K562 (cell line): ENCODE results near the gene LPCAT3. TPM values are rescaled to one million over a fixed set of nuclear protein-coding genes. Genes with fewer than 3 reads are reported as not detected.
A peak's percentile ranks its signal among the peaks of the same experiment; 100 is the strongest.

Experiments
- ATAC-seq: fragments of 200-7000 bp; cut with Tn5 transposase; 3 replicates; pipeline ENCODE4 v1.9.1; 2020; ENCODE audit warnings: moderate library complexity
- BruUV-seq: library from RNA; stranded (reverse); fragments of 400-500 nt; replicated peaks from 2 replicates; lab custom pipeline; 2021; lab: Mats Ljungman, UMichigan
- CTCF ChIA-PET: fragments of 300-600 bp; formaldehyde crosslinking; extraction: SDS; loops from one replicate; lab custom pipeline; 2021; ENCODE audit warnings: low intra/inter-chr PET ratio; lab: Yijun Ruan, JAX
- POLR2A ChIA-PET: fragments of 300-600, 350-650 bp; sonication (Branson Sonifier 250); formaldehyde crosslinking; extraction: SDS; loops from one replicate; lab custom pipeline; 2021; ENCODE audit warnings: antibody characterized with exemption, inconsistent platforms; lab: Yijun Ruan, JAX
- DNase-seq, 4 experiments: peaks; one replicate each; pipeline versions ENCODE4 v3.0.0 to v3.0.0-alpha.2; 2011 to 2018; ENCODE audit warnings: low spot score in 3 of 4, mixed read lengths in 3 of 4; ENCODE audit errors: extremely low read depth in 1 of 4
- FAIRE-seq: peaks from 2 replicates; lab custom pipeline; 2011; peaks lifted over from hg19 to GRCh38; lab: Jason Lieb, UNC
- H2AFZ ChIP-seq: 2 replicates; pipeline ENCODE4 v1.6.0; 2011; ENCODE audit warnings: low read depth, low read length, control low read depth, inconsistent platforms
- H3K27ac ChIP-seq: fragments of 200-600 bp; 3 replicates; pipeline ENCODE4 v1.8.0; 2011; ENCODE audit warnings: low read depth, mild to moderate bottlenecking, control low read depth, inconsistent platforms, low read length, moderate library complexity, mixed read lengths; ENCODE audit errors: extremely low read depth
- H3K27me3 ChIP-seq, 2 experiments: fragments of 300-600 bp in 1 of 2; 2 replicates in 1 of 2; 3 replicates in 1 of 2; pipeline versions ENCODE4 v1.6.0 to v1.8.0; 2011; ENCODE audit warnings: inconsistent platforms in 2 of 2, low read length in 2 of 2, mild to moderate bottlenecking in 1 of 2, mixed read lengths in 1 of 2, moderate library complexity in 1 of 2; ENCODE audit not compliant: control insufficient read depth in 2 of 2, insufficient read depth in 2 of 2
- H3K36me3 ChIP-seq: fragments of 300-600 bp; 3 replicates; pipeline ENCODE4 v1.8.0; 2011; ENCODE audit warnings: mild to moderate bottlenecking, low read length, inconsistent platforms; ENCODE audit not compliant: control insufficient read depth, insufficient read depth
- H3K4me1 ChIP-seq, 2 experiments: fragments of 200-600 bp in 1 of 2; replicated peaks in 1 of 2; 2 replicates in 1 of 2; 3 replicates in 1 of 2; pipeline versions ENCODE4 v1.5.1 to v1.8.0; 2011; ENCODE audit warnings: inconsistent platforms in 2 of 2, low read length in 2 of 2, mild to moderate bottlenecking in 1 of 2, mixed read lengths in 1 of 2, moderate library complexity in 1 of 2; ENCODE audit not compliant: control insufficient read depth in 2 of 2, insufficient read depth in 2 of 2
- H3K4me2 ChIP-seq: 2 replicates; pipeline ENCODE4 v1.6.1; 2011; ENCODE audit warnings: low read length, control low read depth, inconsistent platforms, mixed read lengths; ENCODE audit not compliant: insufficient read depth
- H3K4me3 ChIP-seq: fragments of 200-600 bp; sonication (generic), shearing (Covaris generic); 2 replicates; pipeline ENCODE4 v1.5.1; 2016; ENCODE audit warnings: control low read depth, inconsistent platforms
- H3K79me2 ChIP-seq: fragments of 200-600 bp; 3 replicates; pipeline ENCODE4 v1.8.0; 2011; ENCODE audit warnings: low read length, inconsistent platforms; ENCODE audit not compliant: control insufficient read depth, insufficient read depth
- H3K9ac ChIP-seq, 2 experiments: 2 replicates each; pipeline versions ENCODE4 v1.6.0 to v1.6.1; 2011; ENCODE audit warnings: low read depth in 2 of 2, low read length in 2 of 2, control low read depth in 1 of 2, inconsistent platforms in 1 of 2, mild to moderate bottlenecking in 1 of 2, mixed read lengths in 1 of 2; ENCODE audit not compliant: insufficient read depth in 1 of 2
- H3K9me1 ChIP-seq: one replicate; pipeline ENCODE4 v1.6.0; 2011; ENCODE audit warnings: inconsistent platforms, mild to moderate bottlenecking, low read length, moderate library complexity; ENCODE audit not compliant: control insufficient read depth, insufficient read depth
- H3K9me3 ChIP-seq: replicated peaks from 2 replicates; pipeline ENCODE4 v1.5.1; 2011; ENCODE audit warnings: low read depth, low read length, inconsistent platforms; ENCODE audit not compliant: control insufficient read depth, insufficient read depth
- H4K20me1 ChIP-seq: replicated peaks from 2 replicates; pipeline ENCODE4 v1.6.1; 2011; ENCODE audit warnings: low read length, inconsistent platforms, mixed read lengths; ENCODE audit not compliant: control insufficient read depth, insufficient read depth
- BRD9 ChIP-seq: fragments of 450-650 bp; IDR thresholded peaks from 2 replicates; pipeline ENCODE4 v1.6.1; 2018; ENCODE audit warnings: low read depth; ENCODE audit not compliant: partially characterized antibody
- HIVEP1 ChIP-seq: fragments of 250-450 bp; sonication (Bioruptor Pico); IDR thresholded peaks from 2 replicates; pipeline ENCODE4 v1.4.0; 2020; ENCODE audit warnings: mild to moderate bottlenecking
- POLR2G ChIP-seq: fragments of 200-400 bp; formaldehyde crosslinking; IDR thresholded peaks from 2 replicates; pipeline ENCODE4 v1.6.1; 2017; ENCODE audit warnings: low read depth, mild to moderate bottlenecking, antibody characterized with exemption, low read length, moderate library complexity
- RBFOX2 ChIP-seq: fragments of 200-400 bp; formaldehyde crosslinking; IDR thresholded peaks from 2 replicates; pipeline ENCODE4 v1.6.1; 2017; ENCODE audit warnings: low read depth, mild to moderate bottlenecking, low read length, moderate library complexity
- RBM25 ChIP-seq: fragments of 200-400 bp; formaldehyde crosslinking; IDR thresholded peaks from 2 replicates; pipeline ENCODE4 v1.6.1; 2018; ENCODE audit warnings: low read length, low read depth, moderate library complexity; ENCODE audit not compliant: severe bottlenecking
- ZFP1 ChIP-seq: fragments of 450-650 bp; formaldehyde crosslinking; IDR thresholded peaks from 2 replicates; pipeline ENCODE4 v1.4.0; 2020; ENCODE audit warnings: mild to moderate bottlenecking, mixed read lengths
- ZFP36 ChIP-seq: fragments of 150-350 bp; IDR thresholded peaks from 2 replicates; pipeline ENCODE4 v1.6.1; 2018; ENCODE audit warnings: low read length, low read depth; ENCODE audit not compliant: partially characterized antibody
- WGBS: fragments of 100-300 bp; shearing (Covaris generic); methylation state at CpG from one replicate; pipeline ENCODE4 v1.1.6; 2016; ENCODE audit warnings: low coverage, mixed read lengths; ENCODE audit not compliant: insufficient coverage; ENCODE audit errors: missing lambda C conversion rate; 5-methylcytosine and 5-hydroxymethylcytosine counted together
- in situ Hi-C: fragments of 300-500 bp; cut with MboI; formaldehyde crosslinking; loops from 4 replicates; pipeline ENCODE4 v1.15.0; 2018; ENCODE audit warnings: inconsistent platforms, mixed read lengths
- intact Hi-C: fragments of 100-400 bp; cut with micrococcal nuclease; formaldehyde crosslinking; loops from 2 replicates; pipeline ENCODE4 v1.14.2; 2022
- polyA plus RNA-seq, 8 experiments: library from polyadenylated mRNA; depleted of rRNA in 4 of 8; stranded (reverse) in 5 of 8; unstranded in 3 of 8; fragments of >200 nt; fragmentation: Nextera tagmentation in 2 of 8; fragmentation: Illumina TruSeq in 1 of 8; extraction: Ambion mirVana in 2 of 8; extraction: Trizol in 1 of 8; gene quantifications; 2 replicates each; pipeline versions ENCODE4 v1.2.1 to v1.2.3, GENCODE V29; 2011 to 2014; ENCODE audit warnings: inconsistent platforms in 1 of 8, missing spikeins in 1 of 8
- total RNA-seq, 7 experiments: library from RNA; depleted of rRNA in 6 of 7; stranded (reverse); fragments of >200 nt in 6 of 7; fragmentation: Illumina TruSeq in 2 of 7; extraction: Trizol in 2 of 7; gene quantifications; 2 replicates each; pipeline versions ENCODE4 v1.2.1 to v1.2.3, GENCODE V29; 2011 to 2021; ENCODE audit warnings: low replicate concordance in 1 of 7
- TF ChIP-seq, protein P1 (sequence below), 2 experiments: fragments of 450-650 bp; IDR thresholded peaks; 2 replicates each; pipeline ENCODE4 v1.6.1; 2016
- TF ChIP-seq, protein P2 (sequence below): fragments of 250-450 bp; sonication (Bioruptor Pico); IDR thresholded peaks from 2 replicates; pipeline ENCODE4 v1.4.0; 2020
- TF ChIP-seq, protein P3 (sequence below), 3 experiments: fragments of 200-800 bp in 1 of 3; sonication (Bioruptor generic) in 1 of 3; sonication (generic) in 1 of 3; formaldehyde crosslinking in 1 of 3; IDR thresholded peaks; 2 replicates each; pipeline versions ENCODE4 v1.6.1 to v1.8.0; 2016 to 2022; ENCODE audit warnings: mild to moderate bottlenecking in 2 of 3, missing compliant biosample characterization in 2 of 3, missing genetic modification characterization in 2 of 3, missing genetic modification reagents in 1 of 3

The LPCAT3 gene
- total and polyA plus RNA-seq, 9 of the 15 experiments (the other 6 are each of a cell fraction or from before 2014, with no cell fraction given) = 4.9 to 52.5 (median 25.3) TPM

DNA sequence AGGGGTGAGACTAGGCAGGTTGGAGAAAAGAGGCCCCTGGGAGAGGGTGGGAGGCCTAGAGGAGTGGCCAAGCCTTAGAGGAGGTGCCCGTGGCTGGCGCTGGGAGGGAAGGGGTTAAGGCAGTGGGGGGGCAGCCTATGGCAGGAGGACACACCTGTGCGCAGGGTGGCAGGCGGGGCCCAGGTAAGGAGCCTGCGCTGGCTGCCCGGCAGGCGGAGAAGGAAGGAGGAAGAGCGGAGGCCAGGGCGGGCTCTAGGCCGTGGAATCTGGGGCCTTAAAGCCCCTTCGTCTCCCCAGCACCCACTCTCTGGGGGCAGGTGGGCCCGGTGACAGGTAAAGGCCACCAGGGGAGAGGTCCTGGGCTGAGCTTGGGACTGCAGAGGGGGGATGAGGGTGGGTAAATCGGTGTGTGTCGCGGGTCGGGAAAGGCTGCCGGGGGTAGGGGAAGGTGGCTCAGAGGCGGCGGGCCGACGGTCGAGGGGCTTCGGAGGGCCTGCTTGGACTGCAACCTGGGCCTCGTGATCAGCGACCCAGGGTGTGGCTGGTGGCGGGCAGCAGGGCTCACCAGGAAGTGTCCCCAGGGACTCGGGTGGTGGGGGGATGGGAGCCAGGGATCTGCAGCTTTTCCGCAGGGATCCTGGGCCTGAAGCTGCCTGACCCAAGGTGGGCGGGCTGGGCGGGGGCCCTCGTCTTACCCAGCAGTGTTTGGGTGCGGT lies 55.1 kb downstream of the LPCAT3 start:
- H3K27me3 ChIP-seq = no peaks in the 10 kb centered on the region
- no peaks in the 10 kb centered on the region for H3K9me3 ChIP-seq
- H3K9ac ChIP-seq = peak overlapping the region; percentile 92 to 96; a peak in 3 of 4 replicates
- FAIRE-seq (no peak), ATAC-seq (no peak), DNase-seq (no peak)
- BruUV-seq = no TSS peak
- no CpG with 5 or more reads among the region's 32 CpGs for WGBS
- ChIA-PET POLR2A (interaction anchor here (0.9 to 8.0 kb wide), 8 partner anchors 13 to 145 kb away, joined by 3 to 98 read pairs (median 6); partner anchors contain the start of genes C12orf57, RNU7-1 and SPSB2), CTCF (interaction anchor here (1.6 kb wide), 1 partner anchor 56 kb away, joined by 3 read pairs; the partner anchor contains the start of gene LPCAT3)
- peaks cover 37% of the 10 kb centered on the region; the same call in 2 of the 3 replicates for H3K36me3 ChIP-seq
- no peaks in the 10 kb centered on the region for H3K9me1 ChIP-seq
- H3K79me2 ChIP-seq = peaks cover 23% of the 10 kb centered on the region
- in situ Hi-C loops = no loop called here
- H4K20me1 ChIP-seq = no peaks in the 10 kb centered on the region
- no peak overlapping the region for H3K4me3 ChIP-seq
- peaks cover 50 to 76% of the 10 kb centered on the region in 2 experiments for H3K4me1 ChIP-seq
- H3K4me2 ChIP-seq = no peak overlapping the region; the same call in 1 of the 2 replicates
- intact Hi-C loops = loop anchor here (10.0 kb wide), 1 partner anchor 222 kb away; the partner anchor contains the start of gene PEX5
- peak overlapping the region; percentile 96 for H3K27ac ChIP-seq
- H2AFZ ChIP-seq = no peak overlapping the region
- TF ChIP-seq POLR2G (0 out of 2 replicates have a peak, but pooled peaks have one; percentile 23), RBM25 (no peak), RBFOX2 (peak; percentile 42), ZFP1 (CRISPR knock-in tag) (no peak), HIVEP1 (CRISPR knock-in tag) (no peak), BRD9 (no peak), ZFP36 (no peak)
- TF ChIP-seq, protein P1, sequence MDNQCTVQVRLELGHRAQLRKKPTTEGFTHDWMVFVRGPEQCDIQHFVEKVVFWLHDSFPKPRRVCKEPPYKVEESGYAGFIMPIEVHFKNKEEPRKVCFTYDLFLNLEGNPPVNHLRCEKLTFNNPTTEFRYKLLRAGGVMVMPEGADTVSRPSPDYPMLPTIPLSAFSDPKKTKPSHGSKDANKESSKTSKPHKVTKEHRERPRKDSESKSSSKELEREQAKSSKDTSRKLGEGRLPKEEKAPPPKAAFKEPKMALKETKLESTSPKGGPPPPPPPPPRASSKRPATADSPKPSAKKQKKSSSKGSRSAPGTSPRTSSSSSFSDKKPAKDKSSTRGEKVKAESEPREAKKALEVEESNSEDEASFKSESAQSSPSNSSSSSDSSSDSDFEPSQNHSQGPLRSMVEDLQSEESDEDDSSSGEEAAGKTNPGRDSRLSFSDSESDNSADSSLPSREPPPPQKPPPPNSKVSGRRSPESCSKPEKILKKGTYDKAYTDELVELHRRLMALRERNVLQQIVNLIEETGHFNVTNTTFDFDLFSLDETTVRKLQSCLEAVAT (IDR thresholded peaks at IDR 0.05) = peak in 1 of 2 experiments; percentile 82; a peak in 2 of 4 replicates
- TF ChIP-seq, protein P2, sequence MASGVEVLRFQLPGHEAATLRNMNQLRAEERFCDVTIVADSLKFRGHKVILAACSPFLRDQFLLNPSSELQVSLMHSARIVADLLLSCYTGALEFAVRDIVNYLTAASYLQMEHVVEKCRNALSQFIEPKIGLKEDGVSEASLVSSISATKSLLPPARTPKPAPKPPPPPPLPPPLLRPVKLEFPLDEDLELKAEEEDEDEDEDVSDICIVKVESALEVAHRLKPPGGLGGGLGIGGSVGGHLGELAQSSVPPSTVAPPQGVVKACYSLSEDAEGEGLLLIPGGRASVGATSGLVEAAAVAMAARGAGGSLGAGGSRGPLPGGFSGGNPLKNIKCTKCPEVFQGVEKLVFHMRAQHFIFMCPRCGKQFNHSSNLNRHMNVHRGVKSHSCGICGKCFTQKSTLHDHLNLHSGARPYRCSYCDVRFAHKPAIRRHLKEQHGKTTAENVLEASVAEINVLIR = no peak
- TF ChIP-seq, protein P3, sequence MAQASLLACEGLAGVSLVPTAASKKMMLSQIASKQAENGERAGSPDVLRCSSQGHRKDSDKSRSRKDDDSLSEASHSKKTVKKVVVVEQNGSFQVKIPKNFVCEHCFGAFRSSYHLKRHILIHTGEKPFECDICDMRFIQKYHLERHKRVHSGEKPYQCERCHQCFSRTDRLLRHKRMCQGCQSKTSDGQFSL (CRISPR knock-in tag; IDR thresholded peaks at IDR 0.05) = 0 out of 2 replicates have a peak, but pooled peaks have one; percentile 36
- TF ChIP-seq, protein P3 (tag; IDR thresholded peaks at IDR 0.05) = no peak
